HepG2 (cell line): ENCODE results near the gene C16orf89. TPM values are rescaled to one million over a fixed set of nuclear protein-coding genes. Genes with fewer than 3 reads are reported as not detected.

ENCODE experiments used
- ASH2L ChIP-seq: fragments of 300-600, 200-600 bp; sonication (generic); IDR thresholded peaks from 2 replicates; pipeline ENCODE4 v1.7.0; 2017; ENCODE audit warnings: low read depth, mild to moderate bottlenecking, moderate library complexity, mixed read lengths, low read length; ENCODE audit not compliant: insufficient read length
- FOXJ3 ChIP-seq: sonication (generic); formaldehyde crosslinking; IDR thresholded peaks from 2 replicates; pipeline ENCODE4 v1.4.0; 2020; ENCODE audit warnings: missing genetic modification reagents, mild to moderate bottlenecking, borderline replicate concordance
- HDAC2 ChIP-seq: sonication (generic); formaldehyde crosslinking; IDR thresholded peaks from 2 replicates; pipeline ENCODE4 v1.4.0; 2020; ENCODE audit warnings: missing genetic modification reagents
- HOXA3 ChIP-seq: sonication (generic); formaldehyde crosslinking; IDR thresholded peaks from 2 replicates; pipeline ENCODE4 v1.5.0; 2020; ENCODE audit warnings: missing genetic modification reagents
- KLF16 ChIP-seq, 2 experiments: sonication (generic) in 1 of 2; formaldehyde crosslinking in 1 of 2; IDR thresholded peaks; 2 replicates each; pipeline versions ENCODE4 v1.6.1 to v1.8.0; 2016 to 2023; ENCODE audit warnings: missing genetic modification reagents in 2 of 2, missing compliant biosample characterization in 1 of 2
- LCORL ChIP-seq, 2 experiments: fragments of 450-650 bp in 1 of 2; sonication (generic) in 1 of 2; formaldehyde crosslinking in 1 of 2; IDR thresholded peaks; 2 replicates each; pipeline versions ENCODE4 v1.5.0 to v1.6.1; 2017 to 2020; ENCODE audit warnings: antibody characterized with exemption in 1 of 2, missing genetic modification reagents in 1 of 2
- NCOA2 ChIP-seq: sonication (generic); formaldehyde crosslinking; IDR thresholded peaks from 2 replicates; pipeline ENCODE4 v1.8.0; 2022; ENCODE audit warnings: inconsistent platforms
- RARG ChIP-seq: sonication (generic); formaldehyde crosslinking; IDR thresholded peaks from 2 replicates; pipeline ENCODE4 v1.4.0; 2020; ENCODE audit warnings: low read depth, mild to moderate bottlenecking, missing genetic modification reagents
- RBM39 ChIP-seq: fragments of 200-400 bp; formaldehyde crosslinking; IDR thresholded peaks from one replicate; pipeline ENCODE4 v1.6.1; 2018; ENCODE audit warnings: antibody characterized with exemption, mild to moderate bottlenecking, low read depth, low read length; ENCODE audit not compliant: poor library complexity, severe bottlenecking
- RNF219 ChIP-seq: sonication (generic); formaldehyde crosslinking; IDR thresholded peaks from 2 replicates; pipeline ENCODE4 v1.5.0; 2020; ENCODE audit warnings: mild to moderate bottlenecking, missing genetic modification reagents
- SAFB2 ChIP-seq: sonication (generic); formaldehyde crosslinking; IDR thresholded peaks from 2 replicates; pipeline ENCODE4 v1.5.1; 2020; ENCODE audit warnings: missing genetic modification reagents, low read depth, mild to moderate bottlenecking, borderline replicate concordance
- TEAD2 ChIP-seq: sonication (generic); formaldehyde crosslinking; IDR thresholded peaks from 2 replicates; pipeline ENCODE4 v1.9.0; 2021; ENCODE audit warnings: missing genetic modification reagents
- TGIF2 ChIP-seq: IDR thresholded peaks from 2 replicates; pipeline ENCODE4 v1.6.1; 2016; ENCODE audit warnings: control low read depth, missing compliant biosample characterization
- TOE1 ChIP-seq: sonication (generic); formaldehyde crosslinking; IDR thresholded peaks from 2 replicates; pipeline ENCODE4 v1.4.0; 2020; ENCODE audit warnings: mild to moderate bottlenecking, missing genetic modification reagents
- ZBTB21 ChIP-seq: sonication (generic); formaldehyde crosslinking; IDR thresholded peaks from 2 replicates; pipeline ENCODE4 v1.4.0; 2020; ENCODE audit warnings: missing genetic modification reagents
- ZBTB34 ChIP-seq: sonication (generic); formaldehyde crosslinking; IDR thresholded peaks from 2 replicates; pipeline ENCODE4 v1.8.0; 2022; ENCODE audit warnings: mild to moderate bottlenecking, missing genetic modification reagents
- ZNF326 ChIP-seq: sonication (generic); formaldehyde crosslinking; IDR thresholded peaks from 2 replicates; pipeline ENCODE4 v1.4.0; 2020; ENCODE audit warnings: missing genetic modification reagents, borderline replicate concordance
- ZNF329 ChIP-seq: sonication (generic); formaldehyde crosslinking; IDR thresholded peaks from 2 replicates; pipeline ENCODE4 v1.9.0; 2021; ENCODE audit warnings: low read depth, mild to moderate bottlenecking, missing genetic modification reagents
- ZNF335 ChIP-seq: sonication (generic); formaldehyde crosslinking; IDR thresholded peaks from 2 replicates; pipeline ENCODE4 v1.4.0; 2020; ENCODE audit warnings: missing genetic modification reagents
- ZNF430 ChIP-seq: sonication (generic); formaldehyde crosslinking; IDR thresholded peaks from 2 replicates; pipeline ENCODE4 v1.9.0; 2021; ENCODE audit warnings: mild to moderate bottlenecking, missing genetic modification reagents
- polyA plus RNA-seq, 8 experiments: library from polyadenylated mRNA; depleted of rRNA in 3 of 8; stranded (reverse) in 7 of 8; unstranded in 1 of 8; fragments of >200 nt; fragmentation: Illumina TruSeq in 4 of 8; extraction: Trizol in 4 of 8; gene quantifications; 2 replicates each; pipeline versions ENCODE4 v1.2.1 to v1.2.3, GENCODE V29; 2011 to 2016; ENCODE audit warnings: low read depth in 4 of 8, missing spikeins in 1 of 8, mixed read lengths in 1 of 8; ENCODE audit not compliant: insufficient read depth in 1 of 8
- total RNA-seq, 5 experiments: library from RNA; depleted of rRNA; stranded (reverse); fragments of >200 nt; fragmentation: Illumina TruSeq; extraction: Trizol; gene quantifications; 2 replicates each; pipeline ENCODE4 v1.2.3, GENCODE V29; 2016; ENCODE audit warnings: low read depth in 1 of 5
- TF ChIP-seq, protein P1 (sequence below): sonication (generic); formaldehyde crosslinking; IDR thresholded peaks from 2 replicates; pipeline ENCODE4 v1.8.1; 2023; ENCODE audit warnings: mild to moderate bottlenecking, moderate library complexity, missing genetic modification reagents
- TF ChIP-seq, protein P2 (sequence below): sonication (generic); formaldehyde crosslinking; IDR thresholded peaks from 2 replicates; pipeline ENCODE4 v1.4.0; 2020; ENCODE audit warnings: mild to moderate bottlenecking, low read depth, missing genetic modification reagents

The C16orf89 gene
- total and polyA plus RNA-seq, 2 of the 13 experiments (the other 11 are each of a cell fraction or from before 2014, with no cell fraction given) = 1.9 to 3.4 TPM

DNA sequence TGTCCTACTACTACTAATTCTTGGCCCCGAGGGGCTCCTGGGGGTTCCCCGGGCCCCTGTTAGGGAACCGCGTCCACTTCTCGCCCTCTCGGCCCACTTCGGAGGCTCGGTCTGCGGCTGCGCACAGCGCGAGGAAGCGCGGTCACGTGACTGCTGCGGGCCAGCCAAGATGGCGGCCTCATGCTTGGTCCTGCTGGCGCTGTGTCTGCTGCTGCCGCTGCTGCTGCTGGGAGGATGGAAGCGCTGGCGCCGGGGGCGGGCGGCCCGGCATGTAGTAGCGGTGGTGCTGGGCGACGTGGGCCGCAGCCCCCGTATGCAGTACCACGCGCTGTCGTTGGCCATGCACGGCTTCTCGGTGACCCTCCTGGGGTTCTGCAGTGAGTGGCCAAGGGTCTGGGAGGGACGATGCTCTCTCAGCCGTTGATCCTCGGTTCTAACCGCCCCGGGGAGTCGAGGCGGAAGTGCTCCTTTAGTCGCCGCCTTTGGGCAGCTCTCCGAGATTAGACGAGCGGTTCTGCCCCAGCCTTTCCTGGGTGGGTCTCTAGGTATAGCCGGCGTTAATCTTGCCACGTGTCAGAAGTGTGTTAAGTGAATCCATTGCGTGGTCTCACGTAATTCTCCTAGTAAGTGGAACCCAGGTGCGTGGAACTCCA is 6.1 kb upstream of the C16orf89 start, which contains the start of gene ALG1 (continued):
- TF ChIP-seq, protein P1, sequence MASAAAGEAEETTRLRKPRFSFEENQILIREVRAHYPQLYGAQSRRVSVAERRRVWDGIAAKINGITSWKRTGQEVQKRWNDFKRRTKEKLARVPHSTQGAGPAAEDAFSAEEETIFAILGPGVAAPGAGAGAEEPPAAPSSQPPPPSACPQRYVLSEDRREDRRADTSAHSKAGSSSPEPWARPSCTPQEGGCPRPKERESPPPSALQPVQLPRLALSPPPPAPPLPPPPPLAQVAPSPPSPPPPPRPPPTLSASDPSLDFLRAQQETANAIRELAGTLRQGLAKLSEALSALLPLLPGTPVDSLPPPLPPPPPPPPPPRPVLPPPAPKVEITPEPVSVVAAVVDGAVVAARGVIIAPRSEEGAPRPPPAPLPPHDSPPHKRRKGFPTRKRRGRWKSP (CRISPR knock-in tag) = peak; percentile 93
- TF ChIP-seq KLF16 (CRISPR knock-in tag; IDR thresholded peaks at IDR 0.05) (peak in 1 of 2 experiments; percentile 94; a peak in 2 of 4 replicates), ZNF329 (CRISPR knock-in tag) (0 out of 2 replicates have a peak, but pooled peaks have one; percentile 81), RARG (CRISPR knock-in tag) (peak; percentile 36; the same call in 1 of the 2 replicates), ZBTB21 (CRISPR knock-in tag) (peak; percentile 53; the same call in 1 of the 2 replicates), TEAD2 (CRISPR knock-in tag) (0 out of 2 replicates have a peak, but pooled peaks have one; percentile 17), FOXJ3 (CRISPR knock-in tag) (no peak; the same call in 1 of the 2 replicates), ZBTB34 (CRISPR knock-in tag) (peak; percentile 71; the same call in 1 of the 2 replicates), ZNF430 (peak; percentile 97), TOE1 (0 out of 2 replicates have a peak, but pooled peaks have one; percentile 85), HDAC2 (CRISPR knock-in tag) (peak; percentile 91), NCOA2 (CRISPR knock-in tag) (peak; percentile 59; the same call in 1 of the 2 replicates), RNF219 (CRISPR knock-in tag) (peak; percentile 51; the same call in 1 of the 2 replicates), RBM39 (peak; percentile 88), SAFB2 (0 out of 2 replicates have a peak, but pooled peaks have one; percentile 34), LCORL (IDR thresholded peaks at IDR 0.05) (peak; percentile 77), LCORL (CRISPR knock-in tag; IDR thresholded peaks at IDR 0.05) (peak; percentile 86; the same call in 1 of the 2 replicates), HOXA3 (CRISPR knock-in tag) (peak; percentile 97), ZNF326 (CRISPR knock-in tag) (no peak), ZNF335 (CRISPR knock-in tag) (peak; percentile 90), ASH2L (peak; percentile 75), TGIF2 (CRISPR knock-in tag) (peak; percentile 95)
- TF ChIP-seq, protein P2, sequence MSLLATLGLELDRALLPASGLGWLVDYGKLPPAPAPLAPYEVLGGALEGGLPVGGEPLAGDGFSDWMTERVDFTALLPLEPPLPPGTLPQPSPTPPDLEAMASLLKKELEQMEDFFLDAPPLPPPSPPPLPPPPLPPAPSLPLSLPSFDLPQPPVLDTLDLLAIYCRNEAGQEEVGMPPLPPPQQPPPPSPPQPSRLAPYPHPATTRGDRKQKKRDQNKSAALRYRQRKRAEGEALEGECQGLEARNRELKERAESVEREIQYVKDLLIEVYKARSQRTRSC = no peak
